GM12878 (cell line): ENCODE data around the gene TRAPPC12. TPM values are rescaled to one million over a fixed set of nuclear protein-coding genes. Genes with fewer than 3 reads are reported as not detected.
A peak's percentile ranks its signal among the peaks of the same experiment; 100 is the strongest.

Source experiments
- ATAC-seq: fragments of 200-7000 bp; cut with Tn5 transposase; 3 replicates; pipeline ENCODE4 v1.9.1; 2020; ENCODE audit warnings: mild to moderate bottlenecking, moderate library complexity
- BruUV-seq: library from RNA; stranded (reverse); fragments of 400-500 nt; replicated peaks from 2 replicates; lab custom pipeline; 2021; lab: Mats Ljungman, UMichigan
- CTCF ChIA-PET: fragments of 300-600 bp; sonication (Branson Sonifier 250); formaldehyde crosslinking; extraction: SDS; loops from one replicate; lab custom pipeline; 2021; ENCODE audit warnings: inconsistent platforms; lab: Yijun Ruan, JAX
- POLR2A ChIA-PET: fragments of 350-600 bp; formaldehyde crosslinking; extraction: SDS; loops from one replicate; lab custom pipeline; 2021; ENCODE audit warnings: inconsistent platforms; lab: Charles Lee
- RAD21 ChIA-PET: fragments of 300-600 bp; sonication (Branson Sonifier 250); formaldehyde crosslinking; loops from one replicate; lab custom pipeline; 2023; ENCODE audit warnings: antibody characterized with exemption; ENCODE audit not compliant: unreplicated experiment; lab: Charles Lee
- SMC1A ChIA-PET: fragments of 300-600 bp; sonication (Branson Sonifier 250); formaldehyde crosslinking; loops from one replicate; lab custom pipeline; 2023; ENCODE audit not compliant: unreplicated experiment, uncharacterized antibody; lab: Charles Lee
- DNase-seq: peaks from one replicate; pipeline ENCODE4 v3.0.0-alpha.2; 2011; ENCODE audit warnings: low read depth, low spot score
- FAIRE-seq: peaks from 3 replicates; lab custom pipeline; 2011; peaks lifted over from hg19 to GRCh38; lab: Jason Lieb, UNC
- H2AFZ ChIP-seq: 2 replicates; pipeline ENCODE4 v1.6.0; 2011; ENCODE audit warnings: low read depth, low read length, control low read depth; ENCODE audit not compliant: control insufficient read depth
- H3K27ac ChIP-seq: 2 replicates; pipeline ENCODE4 v1.5.1; 2011; ENCODE audit warnings: control low read depth; ENCODE audit not compliant: control insufficient read depth, insufficient read depth
- H3K27me3 ChIP-seq, 2 experiments: replicated peaks in 1 of 2; 2 replicates each; pipeline versions ENCODE4 v1.6.0 to v1.6.1; 2011; ENCODE audit warnings: low read length in 1 of 2; ENCODE audit not compliant: control insufficient read depth in 2 of 2, insufficient read depth in 2 of 2
- H3K36me3 ChIP-seq, 2 experiments: 2 replicates each; pipeline ENCODE4 v1.5.1; 2011; ENCODE audit warnings: low read length in 1 of 2; ENCODE audit not compliant: control insufficient read depth in 2 of 2, insufficient read depth in 2 of 2
- H3K4me1 ChIP-seq: 2 replicates; pipeline ENCODE4 v1.6.1; 2011; ENCODE audit warnings: mild to moderate bottlenecking, low read length, moderate library complexity, mixed read lengths; ENCODE audit not compliant: control insufficient read depth, insufficient read depth
- H3K4me2 ChIP-seq: 2 replicates; pipeline ENCODE4 v1.6.0; 2011; ENCODE audit warnings: control low read depth; ENCODE audit not compliant: control insufficient read depth, insufficient read depth
- H3K4me3 ChIP-seq: fragments of 200-600 bp; sonication (generic); 2 replicates; pipeline ENCODE4 v1.5.1; 2016
- H3K79me2 ChIP-seq: 2 replicates; pipeline ENCODE4 v1.6.0; 2011; ENCODE audit warnings: low read length; ENCODE audit not compliant: control insufficient read depth, insufficient read depth
- H3K9ac ChIP-seq: 2 replicates; pipeline ENCODE4 v1.8.0; 2011; ENCODE audit warnings: low read length, control low read depth, mixed read lengths; ENCODE audit not compliant: control insufficient read depth, insufficient read depth
- H3K9me3 ChIP-seq: replicated peaks from 3 replicates; pipeline ENCODE4 v1.5.1; 2011; ENCODE audit warnings: mild to moderate bottlenecking, low read length; ENCODE audit not compliant: control insufficient read depth, insufficient read depth
- H4K20me1 ChIP-seq: 2 replicates; pipeline ENCODE4 v1.6.0; 2011; ENCODE audit not compliant: control insufficient read depth, insufficient read depth
- BACH1 ChIP-seq: fragments of 450-650 bp; IDR thresholded peaks from 2 replicates; pipeline ENCODE4 v1.6.1; 2017; ENCODE audit warnings: mild to moderate bottlenecking, borderline replicate concordance
- BCL11A ChIP-seq: IDR thresholded peaks from 2 replicates; pipeline ENCODE4 v1.6.1; 2011; ENCODE audit warnings: low read depth, low read length
- BCLAF1 ChIP-seq: fragments of 450-650 bp; IDR thresholded peaks from 2 replicates; pipeline ENCODE4 v1.6.1; 2017; ENCODE audit warnings: antibody characterized with exemption, mild to moderate bottlenecking, moderate library complexity
- HDAC2 ChIP-seq: fragments of 200-600 bp; sonication (generic); IDR thresholded peaks from 2 replicates; pipeline ENCODE4 v1.6.1; 2017
- MYB ChIP-seq: fragments of 150-350 bp; IDR thresholded peaks from 2 replicates; pipeline ENCODE4 v1.6.1; 2014; ENCODE audit warnings: mild to moderate bottlenecking, low read depth, low read length, borderline replicate concordance
- NBN ChIP-seq: fragments of 450-650 bp; IDR thresholded peaks from 2 replicates; pipeline ENCODE4 v1.6.1; 2016
- PML ChIP-seq: IDR thresholded peaks from 2 replicates; pipeline ENCODE4 v1.6.1; 2012; ENCODE audit warnings: low read length, inconsistent platforms
- SMAD5 ChIP-seq: IDR thresholded peaks from 2 replicates; pipeline ENCODE4 v1.6.1; 2016; ENCODE audit warnings: antibody characterized with exemption, low read depth
- SUPT20H ChIP-seq: IDR thresholded peaks from 2 replicates; pipeline ENCODE4 v1.6.1; 2011; ENCODE audit warnings: low read depth, mild to moderate bottlenecking, low read length, moderate library complexity, borderline replicate concordance; ENCODE audit not compliant: control insufficient read depth
- TARDBP ChIP-seq: IDR thresholded peaks from 2 replicates; pipeline ENCODE4 v1.6.1; 2016; ENCODE audit warnings: borderline replicate concordance
- TCF12 ChIP-seq: IDR thresholded peaks from 2 replicates; pipeline ENCODE4 v1.6.1; 2011; ENCODE audit warnings: low read depth, mild to moderate bottlenecking, low read length
- WGBS: methylation state at CpG from one replicate; pipeline ENCODE4 v1.1.6; 2016; ENCODE audit warnings: low lambda C conversion rate; ENCODE audit not compliant: insufficient replicate concordance, insufficient coverage; ENCODE audit errors: missing lambda C conversion rate; 5-methylcytosine and 5-hydroxymethylcytosine counted together
- in situ Hi-C: fragments of 300-500 bp; cut with MboI; formaldehyde crosslinking; loops from 9 replicates; pipeline ENCODE4 v1.14.3; 2018; ENCODE audit warnings: mixed read lengths
- intact Hi-C: fragments of 100-400 bp; cut with micrococcal nuclease; formaldehyde crosslinking; loops from one replicate; pipeline ENCODE4 v1.14.2; 2022; ENCODE audit not compliant: unreplicated experiment
- polyA plus RNA-seq, 11 experiments: library from polyadenylated mRNA; depleted of rRNA in 4 of 11; unstranded in 6 of 11; stranded (reverse) in 5 of 11; fragments of >200 nt; fragmentation: Nextera tagmentation in 4 of 11; fragmentation: Illumina TruSeq in 1 of 11; extraction: Ambion mirVana in 4 of 11; extraction: Trizol in 1 of 11; gene quantifications; 1 replicate in 1 of 11; 2 replicates in 10 of 11; pipeline versions ENCODE4 v1.2.1 to v1.2.3, GENCODE V29; 2011 to 2016; ENCODE audit warnings: inconsistent platforms in 2 of 11, missing spikeins in 2 of 11, low read depth in 1 of 11
- total RNA-seq, 4 experiments: library from RNA; depleted of rRNA in 3 of 4; stranded (reverse); fragments of >200 nt in 3 of 4; fragmentation: Illumina TruSeq in 1 of 4; extraction: Trizol in 1 of 4; gene quantifications; 2 replicates each; pipeline versions ENCODE4 v1.2.1 to v1.2.3, GENCODE V29; 2013 to 2021
- TF ChIP-seq, protein P1 (sequence below): IDR thresholded peaks from 2 replicates; pipeline ENCODE4 v1.6.1; 2011; ENCODE audit warnings: borderline replicate concordance, low read depth, mild to moderate bottlenecking, moderate library complexity, low read length; ENCODE audit not compliant: insufficient read depth, poor library complexity, severe bottlenecking

Gene TRAPPC12
- total and polyA plus RNA-seq, 10 of the 15 experiments (the other 5 are each of a cell fraction or from before 2014, with no cell fraction given) = 8.6 to 77.1 (median 37.4) TPM

- TF ChIP-seq SUPT20H = no peak
- no peak for TF ChIP-seq BACH1
- TF ChIP-seq, protein P1, sequence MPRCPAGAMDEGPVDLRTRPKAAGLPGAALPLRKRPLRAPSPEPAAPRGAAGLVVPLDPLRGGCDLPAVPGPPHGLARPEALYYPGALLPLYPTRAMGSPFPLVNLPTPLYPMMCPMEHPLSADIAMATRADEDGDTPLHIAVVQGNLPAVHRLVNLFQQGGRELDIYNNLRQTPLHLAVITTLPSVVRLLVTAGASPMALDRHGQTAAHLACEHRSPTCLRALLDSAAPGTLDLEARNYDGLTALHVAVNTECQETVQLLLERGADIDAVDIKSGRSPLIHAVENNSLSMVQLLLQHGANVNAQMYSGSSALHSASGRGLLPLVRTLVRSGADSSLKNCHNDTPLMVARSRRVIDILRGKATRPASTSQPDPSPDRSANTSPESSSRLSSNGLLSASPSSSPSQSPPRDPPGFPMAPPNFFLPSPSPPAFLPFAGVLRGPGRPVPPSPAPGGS = no peak
- TF ChIP-seq HDAC2 = no peak
- no peak for TF ChIP-seq NBN
- TF ChIP-seq, all 136 proteins: peak for 0
These were observed 120.9 kb downstream of the TRAPPC12 start (continued) for GRCh38 chr2:3500326-3500899.

DNA sequence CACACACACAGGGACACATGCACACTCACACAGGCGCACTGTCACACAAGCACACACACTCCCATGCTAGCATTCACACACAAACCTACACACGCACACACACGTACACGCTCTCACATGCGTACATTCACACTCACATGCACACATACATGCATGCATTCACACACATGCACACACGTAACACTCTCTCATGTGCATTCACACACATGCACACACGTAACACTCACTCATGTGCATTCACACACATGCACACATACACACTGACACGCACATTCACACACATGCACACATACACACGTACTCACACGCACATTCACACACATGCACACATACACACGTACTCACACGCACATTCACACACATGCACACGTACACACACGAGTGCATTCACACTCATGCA is 123.6 kb downstream of the TRAPPC12 start:
- ATAC-seq (no peak), FAIRE-seq (peak; percentile 31), DNase-seq (no peak)
- SMC1A ChIA-PET = no interaction called here
- POLR2A ChIA-PET = no interaction called here
- Histone ChIP-seq H3K36me3 (peaks cover 0 to 4% of the 10 kb centered on the region in 2 experiments; a peak in 3 of 4 replicates), H3K27ac (no peak overlapping the region), H3K27me3 (no peaks in the 10 kb centered on the region), H3K79me2 (no peaks in the 10 kb centered on the region), H3K4me2 (no peak overlapping the region), H3K4me3 (no peak overlapping the region), H2AFZ (no peak overlapping the region), H3K4me1 (no peaks in the 10 kb centered on the region), H4K20me1 (no peaks in the 10 kb centered on the region), H3K9me3 (no peaks in the 10 kb centered on the region), H3K9ac (no peak overlapping the region)
- TF ChIP-seq TCF12 (no peak), BCLAF1 (no peak), BCL11A (no peak), SMAD5 (no peak), PML (no peak), TARDBP (no peak), MYB (no peak)
- 91% methylated on average over 14 of the region's 14 CpGs for WGBS
- BruUV-seq = no TSS peak
- CTCF ChIA-PET = no interaction called here
- intact Hi-C loops = no loop called here
- RAD21 ChIA-PET = no interaction called here
- in situ Hi-C loops = no loop called here
